ENCODE data around the gene PDZK1IP1.

DNA sequence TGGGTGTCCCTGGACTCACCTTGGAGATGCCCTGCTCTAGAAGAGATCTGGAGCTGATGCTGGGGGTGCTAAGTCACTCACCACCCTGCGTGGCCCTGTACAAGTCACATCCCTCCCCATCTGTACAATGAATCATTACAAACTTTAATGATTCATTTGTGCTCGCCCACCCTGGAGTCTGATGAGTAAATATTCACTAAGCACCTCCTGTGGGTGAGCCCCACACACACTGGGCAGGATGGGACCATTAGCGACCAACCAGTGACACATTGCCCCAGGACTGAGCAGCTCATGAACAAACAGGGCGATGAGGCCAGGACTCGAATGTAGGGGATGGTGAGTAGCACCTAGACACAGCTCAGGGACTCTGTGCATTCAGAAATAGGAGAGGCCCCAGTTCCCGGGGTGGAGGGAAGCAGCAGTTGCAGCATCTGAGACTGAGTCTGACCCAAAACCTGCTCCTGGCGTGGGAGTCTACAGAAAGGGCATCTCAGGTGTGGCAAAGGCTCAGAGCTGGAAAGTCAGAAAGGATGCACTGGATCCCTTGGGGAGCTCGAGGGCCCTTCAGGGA, 18.1 kb upstream of the PDZK1IP1 start:
- TF ChIP-seq, protein P1, sequence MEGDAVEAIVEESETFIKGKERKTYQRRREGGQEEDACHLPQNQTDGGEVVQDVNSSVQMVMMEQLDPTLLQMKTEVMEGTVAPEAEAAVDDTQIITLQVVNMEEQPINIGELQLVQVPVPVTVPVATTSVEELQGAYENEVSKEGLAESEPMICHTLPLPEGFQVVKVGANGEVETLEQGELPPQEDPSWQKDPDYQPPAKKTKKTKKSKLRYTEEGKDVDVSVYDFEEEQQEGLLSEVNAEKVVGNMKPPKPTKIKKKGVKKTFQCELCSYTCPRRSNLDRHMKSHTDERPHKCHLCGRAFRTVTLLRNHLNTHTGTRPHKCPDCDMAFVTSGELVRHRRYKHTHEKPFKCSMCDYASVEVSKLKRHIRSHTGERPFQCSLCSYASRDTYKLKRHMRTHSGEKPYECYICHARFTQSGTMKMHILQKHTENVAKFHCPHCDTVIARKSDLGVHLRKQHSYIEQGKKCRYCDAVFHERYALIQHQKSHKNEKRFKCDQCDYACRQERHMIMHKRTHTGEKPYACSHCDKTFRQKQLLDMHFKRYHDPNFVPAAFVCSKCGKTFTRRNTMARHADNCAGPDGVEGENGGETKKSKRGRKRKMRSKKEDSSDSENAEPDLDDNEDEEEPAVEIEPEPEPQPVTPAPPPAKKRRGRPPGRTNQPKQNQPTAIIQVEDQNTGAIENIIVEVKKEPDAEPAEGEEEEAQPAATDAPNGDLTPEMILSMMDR (IDR thresholded peaks at IDR 0.05): no peak
- TF ChIP-seq POLR2A (IDR thresholded peaks at IDR 0.05) (no peak), POLR2AphosphoS5 (IDR thresholded peaks at IDR 0.05) (no peak)
